A549 (cell line): ENCODE measurements around the gene EDA2R. TPM values are rescaled to one million over a fixed set of nuclear protein-coding genes. Genes with fewer than 3 reads are reported as not detected.

Experiments
- ATAC-seq, 2 experiments: fragments of 200-7000 bp in 1 of 2; fragments of >200 bp in 1 of 2; cut with Nextera tagmentation in 1 of 2; cut with Tn5 transposase in 1 of 2; 3 replicates each; pipeline versions ENCODE4 v1.8.0 to v1.9.1; 2018 to 2020; ENCODE audit warnings: mild to moderate bottlenecking in 1 of 2, moderate library complexity in 1 of 2
- CTCF ChIA-PET: fragments of 300-600 bp; sonication (Branson Sonifier 250); formaldehyde crosslinking; extraction: SDS; loops from one replicate; lab custom pipeline; 2021; ENCODE audit warnings: antibody characterized with exemption, inconsistent platforms; lab: Yijun Ruan, JAX
- POLR2A ChIA-PET: fragments of 350-600 bp; formaldehyde crosslinking; extraction: SDS; loops from one replicate; lab custom pipeline; 2021; ENCODE audit warnings: antibody characterized with exemption, inconsistent platforms; lab: Yijun Ruan, JAX
- DNase-seq, 2 experiments: peaks; one replicate each; pipeline versions ENCODE4 v3.0.0 to v3.0.0-alpha.2; 2011 to 2016; ENCODE audit warnings: low read depth in 1 of 2, low spot score in 1 of 2
- FAIRE-seq: peaks from 2 replicates; lab custom pipeline; 2011; peaks lifted over from hg19 to GRCh38; lab: Jason Lieb, UNC
- H3K27ac ChIP-seq, 2 experiments: fragments of >200 bp; sonication (Bioruptor Twin); formaldehyde crosslinking; 3 replicates each; pipeline ENCODE4 v1.5.1; 2016 to 2017
- H3K4me1 ChIP-seq: fragments of >200 bp; sonication (Bioruptor Twin); formaldehyde crosslinking; 3 replicates; pipeline ENCODE4 v1.6.1; 2016
- H3K4me2 ChIP-seq: fragments of >200 bp; sonication (Bioruptor Twin); formaldehyde crosslinking; 3 replicates; pipeline ENCODE4 v1.6.1; 2016
- H3K4me3 ChIP-seq: fragments of >200 bp; sonication (Bioruptor Twin); formaldehyde crosslinking; 3 replicates; pipeline ENCODE4 v1.5.1; 2016
- H3K9me3 ChIP-seq: fragments of >200 bp; sonication (Bioruptor Twin); formaldehyde crosslinking; 3 replicates; pipeline ENCODE4 v1.6.1; 2016
- CBX8 ChIP-seq: fragments of 200-600 bp; sonication (generic); IDR thresholded peaks from 2 replicates; pipeline ENCODE4 v1.6.1; 2016
- CHD2 ChIP-seq: fragments of 150-350 bp; IDR thresholded peaks from 2 replicates; pipeline ENCODE4 v1.6.1; 2014; ENCODE audit warnings: low read length; ENCODE audit not compliant: partially characterized antibody
- CHD4 ChIP-seq: fragments of 200-600 bp; sonication (generic); IDR thresholded peaks from 2 replicates; pipeline ENCODE4 v1.6.1; 2016; ENCODE audit warnings: antibody characterized with exemption, mild to moderate bottlenecking, borderline replicate concordance
- EHF ChIP-seq: fragments of 250-450 bp; sonication (Bioruptor Pico); IDR thresholded peaks from 2 replicates; pipeline ENCODE4 v1.5.0; 2020; ENCODE audit warnings: mild to moderate bottlenecking
- EP300 ChIP-seq, 2 experiments: fragments of >200 bp; sonication (Bioruptor Twin); formaldehyde crosslinking; IDR thresholded peaks; 2 replicates in 1 of 2; 3 replicates in 1 of 2; pipeline ENCODE4 v1.6.1; 2016 to 2017
- FOXS1 ChIP-seq: fragments of 250-450 bp; sonication (Bioruptor Pico); IDR thresholded peaks from 2 replicates; pipeline ENCODE4 v1.5.0; 2020; ENCODE audit warnings: mild to moderate bottlenecking, moderate library complexity
- GATA3 ChIP-seq: IDR thresholded peaks from 2 replicates; pipeline ENCODE4 v1.6.1; 2012; ENCODE audit warnings: borderline replicate concordance
- HDAC2 ChIP-seq: fragments of 200-600 bp; sonication (generic); IDR thresholded peaks from 2 replicates; pipeline ENCODE4 v1.6.1; 2016
- HOXB13 ChIP-seq: fragments of 250-450 bp; sonication (Bioruptor Pico); IDR thresholded peaks from 2 replicates; pipeline ENCODE4 v1.5.0; 2020; ENCODE audit warnings: low read depth, mild to moderate bottlenecking, moderate library complexity
- JUNB ChIP-seq: fragments of >200 bp; sonication (Bioruptor Twin); formaldehyde crosslinking; IDR thresholded peaks from 2 replicates; pipeline ENCODE4 v1.6.1; 2016
- KDM1A ChIP-seq: fragments of 200-600 bp; sonication (generic); IDR thresholded peaks from 2 replicates; pipeline ENCODE4 v1.6.1; 2016; ENCODE audit warnings: low read depth, mild to moderate bottlenecking
- MAFK ChIP-seq: fragments of 450-650 bp; IDR thresholded peaks from 2 replicates; pipeline ENCODE4 v1.6.1; 2014; ENCODE audit not compliant: partially characterized antibody
- MYC ChIP-seq: IDR thresholded peaks from 2 replicates; pipeline ENCODE4 v1.6.1; 2012; ENCODE audit warnings: mild to moderate bottlenecking, inconsistent platforms, low read length, improper control_type of control experiment, borderline replicate concordance
- NR3C1 ChIP-seq: fragments of >200 bp; sonication (Bioruptor Twin); formaldehyde crosslinking; IDR thresholded peaks from 3 replicates; pipeline ENCODE4 v1.6.1; 2017
- PHF8 ChIP-seq: fragments of 200-600 bp; sonication (generic); IDR thresholded peaks from 2 replicates; pipeline ENCODE4 v1.6.1; 2016; ENCODE audit warnings: low read depth, mild to moderate bottlenecking, antibody characterized with exemption, moderate library complexity, borderline replicate concordance
- POLR2AphosphoS2 ChIP-seq: conservative IDR thresholded peaks from 2 replicates; pipeline ENCODE4 v1.6.1; 2012; ENCODE audit warnings: low read length, improper control_type of control experiment, inconsistent platforms
- RAD21 ChIP-seq, 2 experiments: fragments of >200 bp in 1 of 2; sonication (Bioruptor Twin) in 1 of 2; formaldehyde crosslinking in 1 of 2; IDR thresholded peaks in 1 of 2; conservative IDR thresholded peaks in 1 of 2; 2 replicates in 1 of 2; 3 replicates in 1 of 2; pipeline ENCODE4 v1.6.1; 2012 to 2018; ENCODE audit warnings: inconsistent platforms in 1 of 2
- SREBF2 ChIP-seq: fragments of 450-650 bp; IDR thresholded peaks from 2 replicates; pipeline ENCODE4 v1.6.1; 2014; ENCODE audit warnings: mild to moderate bottlenecking, moderate library complexity
- TFCP2L1 ChIP-seq: fragments of 250-450 bp; sonication (Bioruptor Pico); IDR thresholded peaks from 2 replicates; pipeline ENCODE4 v1.5.0; 2021; ENCODE audit warnings: mild to moderate bottlenecking
- TP53 ChIP-seq: fragments of 250-450 bp; sonication (Bioruptor Pico); IDR thresholded peaks from 2 replicates; pipeline ENCODE4 v1.5.0; 2021; ENCODE audit warnings: mild to moderate bottlenecking, moderate library complexity
- ZC3H11A ChIP-seq: fragments of 450-650 bp; IDR thresholded peaks from 2 replicates; pipeline ENCODE4 v1.6.1; 2014; ENCODE audit warnings: antibody characterized with exemption, mild to moderate bottlenecking
- ZNF302 ChIP-seq: fragments of 250-450 bp; sonication (Bioruptor Pico); IDR thresholded peaks from 2 replicates; pipeline ENCODE4 v1.9.0; 2021; ENCODE audit warnings: inconsistent platforms, mild to moderate bottlenecking, moderate library complexity
- ZSCAN20 ChIP-seq: fragments of 250-450 bp; sonication (Bioruptor Pico); IDR thresholded peaks from 2 replicates; pipeline ENCODE4 v1.8.0; 2022; ENCODE audit warnings: mild to moderate bottlenecking, moderate library complexity
- WGBS: methylation state at CpG from one replicate; pipeline ENCODE4 v1.1.6; 2017; ENCODE audit errors: missing lambda C conversion rate; 5-methylcytosine and 5-hydroxymethylcytosine counted together
- polyA plus RNA-seq, 4 experiments: library from polyadenylated mRNA; depleted of rRNA in 3 of 4; stranded (reverse); fragments of >200 nt; fragmentation: RNase III in 1 of 4; extraction: RNeasy Plus Mini Kit Qiagen cat#74134 plus additional on column Dnase treatment in 1 of 4; gene quantifications; 2 replicates in 3 of 4; 3 replicates in 1 of 4; pipeline ENCODE4 v1.2.3, GENCODE V29; 2011 to 2017
- TF ChIP-seq, protein P1 (sequence below): fragments of 250-450 bp; sonication (Bioruptor Pico); IDR thresholded peaks from 2 replicates; pipeline ENCODE4 v1.5.0; 2020; ENCODE audit warnings: low read depth, mild to moderate bottlenecking, moderate library complexity
- TF ChIP-seq, protein P2 (sequence below): fragments of >200 bp; sonication (Bioruptor Twin); formaldehyde crosslinking; IDR thresholded peaks from 3 replicates; pipeline ENCODE4 v1.5.1; 2016
- TF ChIP-seq, protein P3 (sequence below): fragments of >200 bp; sonication (Bioruptor Twin); formaldehyde crosslinking; IDR thresholded peaks from 3 replicates; pipeline ENCODE4 v1.6.1; 2016
- TF ChIP-seq, protein P4 (sequence below): fragments of 150-350 bp; IDR thresholded peaks from 2 replicates; pipeline ENCODE4 v1.6.1; 2014; ENCODE audit warnings: low read depth, mild to moderate bottlenecking, low read length

EDA2R gene
- polyA plus RNA-seq, 2 of the 4 experiments (the other 2 are of a cell fraction), result 13.0 to 26.8 TPM

DNA sequence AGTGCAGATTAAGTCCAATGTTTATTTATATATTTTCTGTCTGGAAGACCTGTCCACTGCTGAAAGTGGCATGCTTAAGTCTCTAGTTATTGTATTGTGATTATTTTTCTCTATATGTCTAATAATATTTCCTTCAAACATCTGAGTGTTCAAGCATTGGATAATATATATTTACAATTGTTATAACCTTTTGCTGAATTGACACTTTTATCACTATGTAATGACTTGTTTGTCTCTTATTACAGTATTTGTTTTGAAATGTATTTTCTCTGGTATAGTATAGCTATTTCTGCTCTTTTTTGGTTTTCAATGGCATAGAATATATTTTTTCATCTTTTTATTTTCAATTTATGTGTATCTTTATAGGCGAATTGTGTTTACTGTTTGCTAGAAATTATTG is 59.7 kb downstream of the EDA2R start:
- POLR2A ChIA-PET, result no interaction called here
- FAIRE-seq (peak; percentile 56), ATAC-seq (no peak)
- Histone ChIP-seq H3K9me3 (no peaks in the 10 kb centered on the region), H3K4me1 (no peaks in the 10 kb centered on the region), H3K4me2 (no peak overlapping the region)
- TF ChIP-seq EP300 (IDR thresholded peaks at IDR 0.05) (no peak), MAFK (peak; percentile 57)
- TF ChIP-seq, all 56 proteins: peak for 1
- no peak for DNase-seq
- CTCF ChIA-PET, result no interaction called here
- no peak overlapping the region for H3K4me3 ChIP-seq
- 0% methylated on average over 1 of the region's 1 CpG for WGBS
- H3K27ac ChIP-seq, result no peak overlapping the region

DNA sequence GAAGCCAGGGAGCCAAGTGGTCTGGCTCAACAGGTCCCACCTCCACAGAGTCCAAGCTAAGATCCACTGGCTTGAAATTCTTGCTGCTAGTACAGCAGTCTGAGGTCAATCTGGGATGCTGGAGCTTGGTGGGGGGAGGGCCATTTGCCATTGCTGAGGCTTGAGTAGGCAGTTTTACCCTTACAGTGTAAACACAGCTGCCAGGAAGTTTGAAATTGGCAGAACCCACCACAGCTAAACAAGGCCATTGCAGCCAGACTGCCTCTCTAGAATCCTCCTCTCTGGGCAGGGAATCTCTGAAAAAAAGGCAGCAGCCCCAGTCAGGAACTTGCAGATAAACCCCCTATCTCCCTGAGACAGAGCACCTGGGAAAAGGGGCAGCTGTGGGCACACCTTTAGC is 84.9 kb downstream of the EDA2R start:
- no peak for FAIRE-seq
- DNase-seq, result no peak
- ChIA-PET CTCF (no interaction called here), POLR2A (no interaction called here)
- ATAC-seq, result no peak
- no peaks in the 10 kb centered on the region for H3K9me3 ChIP-seq
- H3K4me2 ChIP-seq, result no peak overlapping the region
- no peaks in the 10 kb centered on the region for H3K4me1 ChIP-seq
- H3K27ac ChIP-seq, result no peak overlapping the region
- H3K4me3 ChIP-seq, result no peak overlapping the region
- TF ChIP-seq HDAC2 (no peak), CHD4 (no peak), ZNF302 (CRISPR knock-in tag) (no peak), SREBF2 (no peak), ZSCAN20 (CRISPR knock-in tag) (no peak)
- TF ChIP-seq, protein P1, sequence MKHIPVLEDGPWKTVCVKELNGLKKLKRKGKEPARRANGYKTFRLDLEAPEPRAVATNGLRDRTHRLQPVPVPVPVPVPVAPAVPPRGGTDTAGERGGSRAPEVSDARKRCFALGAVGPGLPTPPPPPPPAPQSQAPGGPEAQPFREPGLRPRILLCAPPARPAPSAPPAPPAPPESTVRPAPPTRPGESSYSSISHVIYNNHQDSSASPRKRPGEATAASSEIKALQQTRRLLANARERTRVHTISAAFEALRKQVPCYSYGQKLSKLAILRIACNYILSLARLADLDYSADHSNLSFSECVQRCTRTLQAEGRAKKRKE (CRISPR knock-in tag), result no peak
- TF ChIP-seq, protein P2, sequence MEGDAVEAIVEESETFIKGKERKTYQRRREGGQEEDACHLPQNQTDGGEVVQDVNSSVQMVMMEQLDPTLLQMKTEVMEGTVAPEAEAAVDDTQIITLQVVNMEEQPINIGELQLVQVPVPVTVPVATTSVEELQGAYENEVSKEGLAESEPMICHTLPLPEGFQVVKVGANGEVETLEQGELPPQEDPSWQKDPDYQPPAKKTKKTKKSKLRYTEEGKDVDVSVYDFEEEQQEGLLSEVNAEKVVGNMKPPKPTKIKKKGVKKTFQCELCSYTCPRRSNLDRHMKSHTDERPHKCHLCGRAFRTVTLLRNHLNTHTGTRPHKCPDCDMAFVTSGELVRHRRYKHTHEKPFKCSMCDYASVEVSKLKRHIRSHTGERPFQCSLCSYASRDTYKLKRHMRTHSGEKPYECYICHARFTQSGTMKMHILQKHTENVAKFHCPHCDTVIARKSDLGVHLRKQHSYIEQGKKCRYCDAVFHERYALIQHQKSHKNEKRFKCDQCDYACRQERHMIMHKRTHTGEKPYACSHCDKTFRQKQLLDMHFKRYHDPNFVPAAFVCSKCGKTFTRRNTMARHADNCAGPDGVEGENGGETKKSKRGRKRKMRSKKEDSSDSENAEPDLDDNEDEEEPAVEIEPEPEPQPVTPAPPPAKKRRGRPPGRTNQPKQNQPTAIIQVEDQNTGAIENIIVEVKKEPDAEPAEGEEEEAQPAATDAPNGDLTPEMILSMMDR, result no peak
- TF ChIP-seq, protein P3, sequence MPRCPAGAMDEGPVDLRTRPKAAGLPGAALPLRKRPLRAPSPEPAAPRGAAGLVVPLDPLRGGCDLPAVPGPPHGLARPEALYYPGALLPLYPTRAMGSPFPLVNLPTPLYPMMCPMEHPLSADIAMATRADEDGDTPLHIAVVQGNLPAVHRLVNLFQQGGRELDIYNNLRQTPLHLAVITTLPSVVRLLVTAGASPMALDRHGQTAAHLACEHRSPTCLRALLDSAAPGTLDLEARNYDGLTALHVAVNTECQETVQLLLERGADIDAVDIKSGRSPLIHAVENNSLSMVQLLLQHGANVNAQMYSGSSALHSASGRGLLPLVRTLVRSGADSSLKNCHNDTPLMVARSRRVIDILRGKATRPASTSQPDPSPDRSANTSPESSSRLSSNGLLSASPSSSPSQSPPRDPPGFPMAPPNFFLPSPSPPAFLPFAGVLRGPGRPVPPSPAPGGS, result no peak

DNA sequence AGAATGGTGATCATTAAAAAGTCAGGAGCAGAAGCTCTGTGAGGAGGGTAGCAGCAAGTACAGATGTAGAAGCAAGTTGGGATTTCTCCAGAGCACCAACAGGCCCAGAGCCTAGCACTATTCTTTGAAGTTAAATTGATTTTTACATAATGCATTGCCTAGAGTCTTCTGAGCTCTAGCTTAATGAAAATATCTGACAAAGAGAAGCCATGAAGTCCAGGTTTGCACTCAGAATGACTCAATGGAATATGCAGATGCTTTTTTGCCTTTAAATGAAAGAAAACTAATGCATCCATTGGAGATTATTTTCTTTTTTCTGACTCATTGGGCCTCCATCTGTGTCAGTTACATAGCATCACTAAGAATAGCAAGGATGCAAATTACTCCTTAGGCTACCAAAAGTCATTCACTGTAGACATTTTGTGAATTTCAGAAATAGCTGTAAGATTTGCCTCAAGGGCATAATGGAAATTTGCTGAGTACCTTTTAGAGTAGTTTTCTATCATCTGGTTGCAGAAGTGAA is 91.0 kb downstream of the EDA2R start:
- Histone ChIP-seq H3K27ac (no peak overlapping the region), H3K4me1 (no peaks in the 10 kb centered on the region), H3K4me2 (no peak overlapping the region), H3K4me3 (no peak overlapping the region), H3K9me3 (no peaks in the 10 kb centered on the region)
- ATAC-seq (no peak), DNase-seq (no peak), FAIRE-seq (no peak)
- ChIA-PET CTCF (no interaction called here), POLR2A (no interaction called here)
- TF ChIP-seq MYC (no peak), EHF (CRISPR knock-in tag) (no peak), TP53 (no peak), ZC3H11A (no peak), KDM1A (no peak), MAFK (no peak), RAD21 (conservative IDR thresholded peaks at IDR 0.05 in 1 of 2, IDR thresholded peaks at IDR 0.05 in 1 of 2) (no peak), TFCP2L1 (CRISPR knock-in tag) (no peak), HOXB13 (CRISPR knock-in tag) (no peak), SREBF2 (no peak), JUNB (no peak), CHD2 (no peak), NR3C1 (no peak), POLR2AphosphoS2 (no peak), GATA3 (no peak), FOXS1 (no peak), HDAC2 (no peak), CBX8 (no peak), PHF8 (no peak)
- TF ChIP-seq, protein P4, sequence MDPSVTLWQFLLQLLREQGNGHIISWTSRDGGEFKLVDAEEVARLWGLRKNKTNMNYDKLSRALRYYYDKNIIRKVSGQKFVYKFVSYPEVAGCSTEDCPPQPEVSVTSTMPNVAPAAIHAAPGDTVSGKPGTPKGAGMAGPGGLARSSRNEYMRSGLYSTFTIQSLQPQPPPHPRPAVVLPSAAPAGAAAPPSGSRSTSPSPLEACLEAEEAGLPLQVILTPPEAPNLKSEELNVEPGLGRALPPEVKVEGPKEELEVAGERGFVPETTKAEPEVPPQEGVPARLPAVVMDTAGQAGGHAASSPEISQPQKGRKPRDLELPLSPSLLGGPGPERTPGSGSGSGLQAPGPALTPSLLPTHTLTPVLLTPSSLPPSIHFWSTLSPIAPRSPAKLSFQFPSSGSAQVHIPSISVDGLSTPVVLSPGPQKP, result no peak
